Mesothelial cell of epicardium (in vitro differentiated cells): Measurements from ENCODE around the gene RBM26. TPM values are rescaled to one million over a fixed set of nuclear protein-coding genes. Genes with fewer than 3 reads are reported as not detected.

Experiments
- DNase-seq, 2 experiments: peaks; one replicate each; pipeline ENCODE4 v3.0.0; 2021; ENCODE audit warnings: low spot score in 2 of 2; ENCODE audit not compliant: unreplicated experiment in 2 of 2
- H3K27ac Mint-ChIP-seq: 2 replicates; pipeline ENCODE4 v1.8.0; 2021; ENCODE audit warnings: mixed read lengths
- H3K27me3 Mint-ChIP-seq: 2 replicates; pipeline ENCODE4 v1.8.0; 2021; ENCODE audit warnings: low read depth, mixed read lengths
- H3K36me3 Mint-ChIP-seq: 2 replicates; pipeline ENCODE4 v1.8.0; 2021; ENCODE audit warnings: mixed read lengths
- H3K4me1 Mint-ChIP-seq: 2 replicates; pipeline ENCODE4 v1.8.0; 2021; ENCODE audit warnings: mixed read lengths
- H3K4me3 Mint-ChIP-seq: 2 replicates; pipeline ENCODE4 v1.8.0; 2021; ENCODE audit warnings: mild to moderate bottlenecking, moderate library complexity, mixed read lengths
- H3K9me3 Mint-ChIP-seq: 2 replicates; pipeline ENCODE4 v1.8.0; 2021; ENCODE audit warnings: mixed read lengths
- total RNA-seq: library from RNA; stranded (reverse); gene quantifications from 3 replicates; pipeline ENCODE4 v1.2.1, GENCODE V29; 2021
- TF ChIP-seq, protein P1 (sequence below): fragments of 200-600 bp; sonication (generic); IDR thresholded peaks from one replicate; pipeline ENCODE4 v1.5.0; 2021; ENCODE audit warnings: antibody characterized with exemption; ENCODE audit not compliant: unreplicated experiment

RBM26 gene
- total RNA-seq, 1 donor from 2014 or later, result 87.3 TPM

- Mint-ChIP-seq H3K4me1 (peaks cover 3% of the 10 kb centered on the region), H3K36me3 (peaks cover 2% of the 10 kb centered on the region), H3K9me3 (peaks cover 10% of the 10 kb centered on the region), H3K4me3 (no peak overlapping the region), H3K27me3 (no peaks in the 10 kb centered on the region), H3K27ac (no peak overlapping the region)
- no peak for DNase-seq
- TF ChIP-seq, protein P1, sequence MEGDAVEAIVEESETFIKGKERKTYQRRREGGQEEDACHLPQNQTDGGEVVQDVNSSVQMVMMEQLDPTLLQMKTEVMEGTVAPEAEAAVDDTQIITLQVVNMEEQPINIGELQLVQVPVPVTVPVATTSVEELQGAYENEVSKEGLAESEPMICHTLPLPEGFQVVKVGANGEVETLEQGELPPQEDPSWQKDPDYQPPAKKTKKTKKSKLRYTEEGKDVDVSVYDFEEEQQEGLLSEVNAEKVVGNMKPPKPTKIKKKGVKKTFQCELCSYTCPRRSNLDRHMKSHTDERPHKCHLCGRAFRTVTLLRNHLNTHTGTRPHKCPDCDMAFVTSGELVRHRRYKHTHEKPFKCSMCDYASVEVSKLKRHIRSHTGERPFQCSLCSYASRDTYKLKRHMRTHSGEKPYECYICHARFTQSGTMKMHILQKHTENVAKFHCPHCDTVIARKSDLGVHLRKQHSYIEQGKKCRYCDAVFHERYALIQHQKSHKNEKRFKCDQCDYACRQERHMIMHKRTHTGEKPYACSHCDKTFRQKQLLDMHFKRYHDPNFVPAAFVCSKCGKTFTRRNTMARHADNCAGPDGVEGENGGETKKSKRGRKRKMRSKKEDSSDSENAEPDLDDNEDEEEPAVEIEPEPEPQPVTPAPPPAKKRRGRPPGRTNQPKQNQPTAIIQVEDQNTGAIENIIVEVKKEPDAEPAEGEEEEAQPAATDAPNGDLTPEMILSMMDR, result no peak
These were observed 26.0 kb upstream of the RBM26 start for GRCh38 chr13:79432086-79432485.

DNA sequence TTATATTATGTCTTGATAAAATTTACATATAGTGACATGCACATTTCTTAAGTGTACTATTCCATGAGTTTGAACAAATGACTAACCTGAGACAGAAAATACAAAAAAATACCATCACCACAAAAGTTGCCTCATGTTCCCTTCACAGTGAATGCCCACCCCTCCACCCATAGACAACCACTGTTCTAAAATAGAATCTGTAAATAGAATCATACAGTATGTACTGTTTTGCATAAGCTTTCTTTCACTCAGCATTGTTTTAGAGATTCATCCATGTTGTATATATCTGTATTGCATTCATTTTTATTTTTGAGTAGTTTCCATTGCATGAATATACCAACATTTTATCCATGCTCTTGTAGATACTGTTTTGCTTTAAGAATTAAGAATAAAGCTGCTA, 23.3 kb upstream of the RBM26 start:
- no peak for DNase-seq
- Mint-ChIP-seq H3K36me3 (peaks cover 2% of the 10 kb centered on the region), H3K4me3 (no peak overlapping the region), H3K27me3 (no peaks in the 10 kb centered on the region), H3K4me1 (no peaks in the 10 kb centered on the region), H3K27ac (no peak overlapping the region), H3K9me3 (peaks cover 10% of the 10 kb centered on the region)
- TF ChIP-seq, protein P1, result no peak

GRCh38 chr13:79427883-79428282, 21.8 kb upstream of the RBM26 start:
- no peaks in the 10 kb centered on the region for H3K27me3 Mint-ChIP-seq
- DNase-seq, result no peak
- no peak overlapping the region for H3K27ac Mint-ChIP-seq
- H3K4me3 Mint-ChIP-seq, result no peak overlapping the region
- peaks cover 10% of the 10 kb centered on the region for H3K9me3 Mint-ChIP-seq
- TF ChIP-seq, protein P1, result no peak
- H3K36me3 Mint-ChIP-seq, result peaks cover 2% of the 10 kb centered on the region
- H3K4me1 Mint-ChIP-seq, result no peaks in the 10 kb centered on the region

GRCh38 chr13:79427265-79427664, 21.2 kb upstream of the RBM26 start:
- TF ChIP-seq, protein P1, result no peak
- H3K36me3 Mint-ChIP-seq, result peaks cover 2% of the 10 kb centered on the region
- no peak for DNase-seq
- no peak overlapping the region for H3K4me3 Mint-ChIP-seq
- H3K9me3 Mint-ChIP-seq, result peaks cover 10% of the 10 kb centered on the region
- no peak overlapping the region for H3K27ac Mint-ChIP-seq
- no peaks in the 10 kb centered on the region for H3K4me1 Mint-ChIP-seq
- no peaks in the 10 kb centered on the region for H3K27me3 Mint-ChIP-seq

DNA sequence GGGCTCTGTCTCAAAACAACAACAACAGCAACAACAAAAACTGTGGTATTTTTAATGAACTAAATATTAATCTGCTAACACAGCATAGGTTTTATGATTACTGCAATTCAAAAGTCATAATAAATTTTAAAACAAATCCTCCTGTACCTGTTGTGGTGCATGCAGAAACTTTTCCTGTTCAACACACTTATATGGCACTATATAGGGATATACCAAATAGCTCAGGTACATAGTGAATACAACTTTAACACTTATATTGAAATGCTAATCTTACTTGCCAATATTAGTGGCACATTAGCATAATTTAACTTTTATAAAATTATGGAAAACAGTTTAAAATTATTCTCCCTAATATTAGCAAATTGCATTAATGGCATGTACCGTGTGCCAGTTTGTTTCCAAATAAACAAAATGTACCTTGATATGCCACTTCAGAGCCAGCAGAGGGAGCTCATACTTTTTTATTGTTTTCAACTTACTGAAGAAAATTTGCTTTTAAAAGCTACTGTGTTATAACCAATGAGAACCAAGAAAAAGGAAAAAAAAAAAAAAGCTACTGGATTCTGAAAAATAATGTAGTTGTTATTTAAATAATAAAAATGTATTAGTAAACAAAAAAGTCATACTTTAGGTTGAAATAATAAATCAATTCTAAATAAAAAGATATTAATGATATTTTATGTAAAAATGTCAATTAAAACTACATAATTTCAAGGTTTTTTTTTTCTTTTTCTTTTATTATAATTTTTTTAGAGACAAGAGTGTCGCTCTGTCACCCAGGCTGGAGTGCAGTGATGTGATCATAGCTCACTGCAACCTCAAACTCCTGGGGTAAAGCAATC, 18.0 kb upstream of the RBM26 start:
- Mint-ChIP-seq H3K36me3 (no peaks in the 10 kb centered on the region), H3K27ac (no peak overlapping the region), H3K4me1 (no peaks in the 10 kb centered on the region), H3K4me3 (no peak overlapping the region), H3K27me3 (no peaks in the 10 kb centered on the region), H3K9me3 (no peaks in the 10 kb centered on the region)
- TF ChIP-seq, protein P1, result peak; percentile 84
- DNase-seq, result no peak
